DMS53 treated with DMSO at 0.1 percent for 48 hours (cell line): ENCODE measurements around the gene TMOD1.

Experiments used
- DNase-seq: peaks from one replicate; lab custom pipeline; 2025; ENCODE audit not compliant: unreplicated experiment; lab: John Stamatoyannopoulos, UW

TMOD1 gene

GRCh38 chr9:97516111-97516510 is 14.6 kb downstream of the TMOD1 start:
- no peak for DNase-seq

- DNase-seq: no peak
Measured at GRCh38 chr9:97517331-97518089, 16.0 kb downstream of the TMOD1 start.

- no peak for DNase-seq
Measured at GRCh38 chr9:97518166-97518908, 16.9 kb downstream of the TMOD1 start.

- peak; percentile 45 for DNase-seq
Measured at GRCh38 chr9:97518909-97519307, 17.4 kb downstream of the TMOD1 start.

DNA sequence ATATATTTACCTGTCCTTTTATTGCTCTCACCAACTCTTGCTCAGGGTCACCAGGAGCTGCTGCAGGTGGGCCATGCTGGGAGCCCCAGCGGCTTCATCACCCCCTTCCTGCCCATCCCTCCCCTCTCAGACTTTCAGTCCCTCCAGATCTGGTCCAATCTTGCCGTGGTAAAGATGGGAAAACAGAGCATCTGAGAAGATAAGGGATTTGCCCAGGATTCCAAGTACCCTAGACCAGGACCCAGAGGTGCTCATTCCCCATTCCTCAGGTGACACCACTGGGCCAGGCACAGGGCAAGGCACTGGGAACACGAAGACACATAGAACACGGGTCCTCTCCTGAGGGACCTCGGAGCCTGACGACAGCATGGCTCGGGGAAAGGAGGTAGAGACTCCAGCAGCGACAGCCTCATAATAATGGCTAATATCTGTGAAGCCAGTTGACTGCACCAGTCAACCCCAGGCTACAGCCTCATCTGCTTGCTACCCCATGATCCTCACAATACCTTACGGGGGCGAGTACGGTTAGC is 18.0 kb downstream of the TMOD1 start:
- no peak for DNase-seq

DNA sequence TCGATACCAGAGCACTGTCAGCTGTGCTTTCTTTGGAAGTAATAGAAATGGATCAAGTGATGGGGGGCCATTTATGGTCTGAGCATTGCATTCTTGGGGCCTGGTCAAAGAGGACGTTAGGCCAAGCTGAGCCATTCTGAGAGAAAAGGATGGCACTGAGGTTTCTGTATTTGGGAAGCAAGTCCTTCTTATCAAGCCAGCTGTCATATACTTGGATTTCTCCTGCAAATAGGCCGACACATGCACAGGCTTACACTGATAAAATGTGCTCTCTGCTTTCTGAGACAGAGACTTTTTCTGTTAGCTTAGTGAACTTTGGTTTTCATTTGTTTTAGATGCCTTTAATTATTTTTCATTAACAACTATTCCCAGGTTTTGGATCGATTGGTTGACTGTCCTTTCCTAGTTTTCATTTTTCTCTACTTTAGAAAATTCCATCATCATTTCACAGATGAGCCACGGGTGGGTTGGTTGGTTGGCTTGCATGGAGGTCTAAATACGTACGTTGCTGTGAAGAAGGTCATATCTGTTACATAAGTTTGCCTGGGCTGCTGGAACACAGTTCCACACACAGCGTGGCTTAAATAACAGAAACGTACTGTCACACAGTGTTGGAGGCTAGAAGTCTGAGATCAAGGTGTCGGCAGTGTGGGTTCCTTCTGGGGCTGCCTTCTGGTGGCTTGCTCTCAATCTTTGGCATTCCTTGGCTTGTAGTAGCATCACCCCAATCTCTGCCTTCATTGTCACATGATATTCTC is 20.3 kb downstream of the TMOD1 start:
- no peak for DNase-seq

DNA sequence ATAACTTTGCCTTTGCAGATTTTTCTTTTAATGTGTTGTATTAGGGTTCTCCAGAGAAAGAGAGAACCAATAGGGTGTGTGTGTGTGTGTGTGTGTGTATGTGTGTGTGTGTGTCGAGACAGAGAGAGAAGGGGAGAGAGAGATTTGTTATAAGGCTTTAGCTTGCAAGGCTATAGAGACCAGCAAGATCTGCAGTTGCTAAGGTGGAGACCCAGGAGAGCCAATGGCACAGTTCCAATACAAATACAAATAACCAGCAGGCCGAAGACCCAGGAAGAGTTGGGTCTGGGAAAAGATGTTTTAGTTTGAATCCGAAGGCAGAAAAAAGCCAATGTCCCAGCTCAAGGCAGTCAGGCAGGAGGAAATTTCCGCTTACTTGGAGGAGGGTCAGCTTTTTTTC is 23.0 kb downstream of the TMOD1 start:
- no peak for DNase-seq

DNA sequence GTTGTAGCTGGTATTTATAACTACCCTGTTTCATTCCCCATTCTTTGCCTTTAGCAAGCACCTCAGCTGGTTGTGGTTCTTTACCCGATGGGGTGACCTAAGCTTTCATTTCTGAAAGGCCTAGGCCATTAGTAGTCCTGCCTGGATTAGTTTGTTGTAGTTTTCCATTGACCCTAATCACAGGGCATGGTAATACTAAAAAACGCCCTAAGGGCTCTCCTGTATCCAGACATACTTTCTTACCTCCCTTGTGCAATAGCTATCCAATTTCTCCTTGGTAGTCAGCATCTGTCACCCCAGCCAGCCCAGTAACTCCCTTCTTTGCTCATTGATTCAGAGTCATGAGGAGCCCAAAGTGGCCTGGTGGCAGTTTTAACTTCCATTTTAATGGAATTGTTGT is 24.0 kb downstream of the TMOD1 start:
- DNase-seq: no peak

GRCh38 chr9:97526895-97527575 is 25.6 kb downstream of the TMOD1 start:
- DNase-seq: no peak

DNA sequence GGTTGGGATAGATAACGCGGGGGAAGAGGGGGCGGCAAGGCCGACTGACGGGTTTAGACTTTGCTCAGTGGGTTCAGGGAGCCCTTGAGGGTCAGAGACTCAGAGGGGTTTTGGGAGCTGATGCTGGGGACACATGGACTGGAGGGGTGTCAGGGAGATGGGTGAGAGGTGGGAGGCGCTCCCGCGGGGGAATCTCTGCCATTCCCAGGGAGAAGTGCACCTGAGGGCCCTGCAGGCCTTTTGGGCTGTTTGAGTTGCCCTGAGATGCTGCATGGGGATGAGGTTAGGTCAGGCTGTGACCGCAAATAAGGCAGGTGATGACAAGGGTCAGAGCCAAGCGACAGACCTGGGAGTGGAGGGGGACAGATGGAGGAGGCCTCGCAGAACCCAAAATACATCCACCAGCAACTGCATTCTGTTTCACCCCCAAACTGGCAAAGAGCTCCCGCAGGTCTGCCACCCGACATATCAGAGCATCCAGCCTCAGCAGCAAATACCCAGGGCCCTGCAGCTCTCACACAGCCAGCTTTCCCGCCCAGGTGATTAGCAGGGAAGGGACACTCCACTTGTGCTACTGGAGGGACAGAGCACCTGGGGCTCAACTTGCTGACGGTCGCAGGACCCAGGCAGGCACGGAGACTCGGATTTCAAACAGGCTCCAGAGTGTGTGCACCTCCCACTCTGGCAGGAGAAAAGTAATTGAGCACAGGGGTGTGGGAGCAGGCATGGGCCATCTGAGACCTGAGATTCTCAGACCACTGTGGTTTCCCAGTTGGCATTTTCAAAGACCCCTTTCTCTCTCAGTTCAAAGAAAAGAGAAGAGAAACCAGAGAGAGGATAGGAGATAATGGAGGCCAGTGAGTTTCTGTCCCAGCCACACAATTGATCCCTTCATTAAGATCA is 26.4 kb downstream of the TMOD1 start:
- no peak for DNase-seq

- DNase-seq: no peak
Measured at GRCh38 chr9:97528529-97529230, 27.2 kb downstream of the TMOD1 start.

DNA sequence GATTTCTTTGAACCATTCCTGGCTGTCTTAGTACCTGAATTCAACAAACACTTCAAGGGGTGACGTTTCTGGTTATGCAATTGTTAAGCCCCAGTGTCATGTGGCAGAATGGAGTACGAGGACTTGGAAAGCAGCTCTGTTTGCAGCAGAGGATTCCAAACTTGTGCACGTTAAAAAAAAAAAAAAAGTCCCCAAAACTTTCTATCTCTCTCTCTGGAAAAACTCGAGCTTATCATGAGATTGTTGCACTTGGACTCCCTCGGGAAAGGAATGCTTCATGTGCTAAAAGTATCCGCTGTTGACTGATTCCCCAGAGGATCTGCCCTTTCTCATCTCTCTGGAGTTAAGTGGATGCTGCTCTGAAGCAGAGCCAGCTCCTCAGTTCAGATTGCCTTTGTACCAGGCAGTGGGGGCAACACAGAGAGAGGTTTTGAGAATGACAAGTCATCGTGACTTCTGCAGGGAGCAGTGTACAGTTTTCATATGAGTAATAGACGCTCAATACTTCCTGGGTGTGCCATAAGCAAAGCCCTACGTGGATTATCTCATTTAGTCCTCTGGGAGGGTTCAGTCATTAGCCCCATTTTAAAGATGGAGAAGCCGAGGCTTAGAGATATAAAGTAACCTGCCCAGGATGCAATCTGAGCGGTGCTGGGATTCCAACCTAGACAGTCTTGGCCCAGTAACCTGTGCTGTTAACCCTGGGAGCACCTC is 28.1 kb downstream of the TMOD1 start:
- no peak for DNase-seq

DNA sequence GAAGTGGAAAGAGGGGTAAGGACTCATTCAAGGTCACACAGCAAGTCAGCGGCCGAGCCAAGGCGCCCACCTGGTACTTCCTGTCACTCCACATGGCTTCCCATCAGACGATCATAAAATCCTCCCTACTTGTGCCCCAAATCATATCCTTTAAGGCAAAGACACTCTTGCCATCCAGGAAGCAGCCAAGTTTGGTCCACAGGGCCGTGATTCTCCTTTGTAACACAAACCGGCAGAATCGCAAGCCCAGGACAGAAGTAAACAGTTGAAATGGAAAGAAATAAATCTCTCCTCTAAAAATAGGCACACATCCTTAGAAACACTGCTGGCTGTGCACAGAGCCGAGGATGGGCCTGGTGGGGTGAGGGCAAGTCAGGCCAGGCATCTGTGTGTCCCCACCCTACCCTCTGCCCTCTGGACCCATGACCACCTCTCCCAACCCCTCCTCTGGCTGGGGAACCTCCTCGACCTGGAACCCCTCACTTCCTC is 30.5 kb downstream of the TMOD1 start:
- no peak for DNase-seq

DNA sequence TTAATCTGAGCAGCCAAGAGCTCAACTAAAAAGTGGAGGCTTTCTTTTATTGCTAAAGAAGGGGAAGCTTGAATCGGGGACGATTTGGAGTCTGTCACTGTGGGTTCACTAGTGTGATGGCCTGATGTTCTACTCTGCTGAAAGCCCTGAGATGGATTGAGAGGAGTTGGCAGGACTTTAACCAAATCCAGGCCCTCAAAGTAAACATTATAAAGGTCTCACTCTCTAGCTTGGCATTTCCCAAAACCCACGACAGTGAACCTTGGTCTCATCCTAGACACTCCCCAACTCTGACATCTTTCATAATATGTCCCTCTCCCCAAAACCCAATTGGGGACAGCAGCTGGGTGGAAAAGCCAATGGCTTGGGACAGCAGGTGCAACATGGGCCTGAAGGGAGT is 32.7 kb downstream of the TMOD1 start:
- DNase-seq: no peak

- DNase-seq: no peak
Measured at GRCh38 chr9:97534961-97535594, 33.6 kb downstream of the TMOD1 start.

- no peak for DNase-seq
Measured at GRCh38 chr9:97535771-97536170, 34.3 kb downstream of the TMOD1 start.

DNA sequence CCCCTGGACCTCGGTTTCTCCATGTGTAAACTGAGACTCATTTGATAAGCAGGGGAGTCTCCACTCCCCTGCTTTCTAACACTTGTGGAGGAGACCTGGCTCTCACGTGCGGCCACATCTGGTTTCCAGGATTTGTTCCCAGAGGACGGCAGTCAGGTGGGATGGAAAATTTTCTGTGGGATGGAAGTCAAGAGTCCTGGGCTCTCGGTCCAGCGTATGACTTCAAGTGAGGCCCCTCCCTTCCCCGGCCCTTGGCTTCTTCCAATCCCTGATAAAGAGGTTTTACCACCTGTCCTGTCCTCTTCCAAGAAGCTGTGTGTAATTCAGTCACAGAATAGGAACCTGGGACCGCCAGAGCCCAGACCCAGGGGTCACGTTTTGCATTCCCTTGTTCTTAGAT is 35.0 kb downstream of the TMOD1 start:
- DNase-seq: no peak

DNA sequence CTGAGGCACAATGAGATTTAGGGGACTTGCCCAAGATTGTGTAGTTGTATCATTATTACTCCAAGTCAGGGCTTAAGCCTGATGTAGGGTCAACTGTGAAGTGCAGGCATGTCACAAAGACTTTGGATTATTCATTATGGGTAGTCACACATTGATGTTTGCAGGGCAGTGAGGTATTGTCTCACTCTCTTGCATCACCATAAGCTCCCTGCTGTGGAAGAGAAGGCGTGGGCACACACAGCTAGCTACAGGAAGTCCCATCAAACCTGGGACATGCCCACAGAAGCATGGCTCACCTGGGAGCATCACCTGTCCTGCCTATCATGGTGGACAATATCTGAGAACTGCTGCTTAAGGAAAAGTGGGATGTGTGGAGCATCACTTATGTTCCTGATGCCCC is 42.1 kb downstream of the TMOD1 start:
- no peak for DNase-seq
